SK-N-DZ (cell line): ENCODE results near the gene SCAMP2.

Experiments
- DNase-seq: peaks from one replicate; pipeline ENCODE4 v3.0.0-alpha.2; 2015; ENCODE audit warnings: low spot score

Gene SCAMP2

GRCh38 chr15:74863239-74864056 lies 9.7 kb downstream of the SCAMP2 start:
- no peak for DNase-seq

GRCh38 chr15:74858369-74858740 lies 14.8 kb downstream of the SCAMP2 start:
- DNase-seq = no peak

GRCh38 chr15:74857671-74858368 lies 15.3 kb downstream of the SCAMP2 start:
- peak; percentile 63 for DNase-seq

- DNase-seq = no peak
These were observed 16.0 kb downstream of the SCAMP2 start for GRCh38 chr15:74857082-74857655.

- DNase-seq = no peak
These were observed 16.6 kb downstream of the SCAMP2 start for GRCh38 chr15:74856537-74856936.

- no peak for DNase-seq
These were observed 17.3 kb downstream of the SCAMP2 start for GRCh38 chr15:74855857-74856256.

GRCh38 chr15:74854453-74855022 lies 18.6 kb downstream of the SCAMP2 start:
- no peak for DNase-seq

GRCh38 chr15:74851960-74852359 lies 21.2 kb downstream of the SCAMP2 start:
- no peak for DNase-seq

- DNase-seq = no peak
These were observed 22.8 kb downstream of the SCAMP2 start for GRCh38 chr15:74850393-74850792.

GRCh38 chr15:74847432-74847831 lies 25.7 kb downstream of the SCAMP2 start:
- DNase-seq = no peak

- no peak for DNase-seq
These were observed 27.6 kb downstream of the SCAMP2 start for GRCh38 chr15:74845581-74845980.

GRCh38 chr15:74845208-74845568 lies 28.0 kb downstream of the SCAMP2 start:
- no peak for DNase-seq

GRCh38 chr15:74844319-74845207 lies 28.6 kb downstream of the SCAMP2 start:
- no peak for DNase-seq

- no peak for DNase-seq
These were observed 29.3 kb downstream of the SCAMP2 start for GRCh38 chr15:74843891-74844299.

- DNase-seq = no peak
These were observed 29.7 kb downstream of the SCAMP2 start for GRCh38 chr15:74843445-74843828.

- DNase-seq = peak; percentile 91
These were observed 30.4 kb downstream of the SCAMP2 start, which contains the start of gene ULK3 for GRCh38 chr15:74842581-74843444. ULK3 (minus strand) TSS chr15:74843156; CDS start chr15:74843105, 51 bp downstream.

- no peak for DNase-seq
These were observed 31.2 kb downstream of the SCAMP2 start for GRCh38 chr15:74841891-74842373.

GRCh38 chr15:74840851-74841775 lies 32.1 kb downstream of the SCAMP2 start:
- no peak for DNase-seq
